Adrenal gland (tissue), 12 donors: Measurements from ENCODE around the gene ANP32A. TPM values are rescaled to one million over a fixed set of nuclear protein-coding genes. Genes with fewer than 3 reads are reported as not detected.
A peak's percentile ranks its signal among the peaks of the same experiment; 100 is the strongest.

Experiments used
- DNase-seq, 7 donors: peaks; one replicate each; pipeline ENCODE4 v3.0.0-alpha.2; 2019 to 2020
- H3K27ac ChIP-seq, 5 donors: fragments of 200-600 bp; sonication (generic) in 4 of 5; 1 replicate in 3 of 5; 2 replicates in 2 of 5; pipeline versions ENCODE4 v1.5.1 to v1.8.0; 2016 to 2020; ENCODE audit warnings: mild to moderate bottlenecking in 1 of 5
- H3K27me3 ChIP-seq: fragments of 200-600 bp; 2 replicates; pipeline ENCODE4 v1.8.0; 2021
- H3K36me3 ChIP-seq, 2 donors: fragments of 200-600 bp; replicated peaks in 1 of 2; 1 replicate in 1 of 2; 2 replicates in 1 of 2; pipeline versions ENCODE4 v1.5.1 to v1.8.0; 2018 to 2022
- H3K4me1 ChIP-seq, 2 donors: fragments of 200-600 bp; replicated peaks in 1 of 2; 1 replicate in 1 of 2; 2 replicates in 1 of 2; pipeline versions ENCODE4 v1.5.1 to v1.8.0; 2018 to 2021
- H3K4me3 ChIP-seq, 4 donors: fragments of 200-600 bp; sonication (generic) in 3 of 4; one replicate each; pipeline ENCODE4 v1.5.1; 2016 to 2018
- H3K9me3 ChIP-seq, 3 donors: fragments of 200-600 bp; sonication (generic) in 1 of 3; replicated peaks in 1 of 3; 1 replicate in 2 of 3; 2 replicates in 1 of 3; pipeline versions ENCODE4 v1.5.1 to v1.8.0; 2016 to 2021
- POLR2A ChIP-seq, 2 donors: fragments of 450-650 bp; IDR thresholded peaks; one replicate each; pipeline ENCODE4 v1.6.1; 2017; ENCODE audit warnings: antibody characterized with exemption in 2 of 2, mild to moderate bottlenecking in 2 of 2, moderate library complexity in 1 of 2
- WGBS, 4 donors: extraction: QIAGEN DNeasy Blood & Tissue Kit in 2 of 4; methylation state at CpG; one replicate each; pipeline versions ENCODE4 v1.1.5 to v1.1.7; 2013 to 2017; 5-methylcytosine and 5-hydroxymethylcytosine counted together
- intact Hi-C, 2 donors: fragments of 100-400 bp; cut with DNase I; formaldehyde crosslinking; loops; one replicate each; pipeline versions ENCODE4 v1.14.1 to v1.15.0; 2022 to 2023
- polyA plus RNA-seq, 3 donors: library from polyadenylated mRNA; stranded (reverse); fragments of 200-250 nt in 2 of 3; fragments of 350-450 nt in 1 of 3; fragmentation: Illumina TruSeq in 1 of 3; extraction: RNeasy Lipid Tissue Mini Kit (QIAGEN cat#74804) in 1 of 3; gene quantifications; one replicate each; pipeline ENCODE4 v1.2.3, GENCODE V29; 2013 to 2014
- total RNA-seq, 9 donors: library from RNA; depleted of rRNA in 4 of 9; stranded (reverse); fragments of >200 nt in 4 of 9; fragments of 120-200 nt in 1 of 9; fragmentation: NEBNext Ultra II Directional in 1 of 9; extraction: Animal tissue kit (Norgen Biotek cat#: 25700) in 1 of 9; gene quantifications; one replicate each; pipeline versions ENCODE4 v1.1.0 to v1.2.4, GENCODE V29; 2013 to 2023
- TF ChIP-seq, protein P1 (sequence below), 6 experiments: fragments of 450-650 bp in 4 of 6; fragments of 200-600 bp in 2 of 6; sonication (generic) in 1 of 6; IDR thresholded peaks; 1 replicate in 5 of 6; 2 replicates in 1 of 6; pipeline versions ENCODE4 v1.5.1 to v1.8.0; 2016 to 2021; ENCODE audit warnings: antibody characterized with exemption in 6 of 6, mild to moderate bottlenecking in 2 of 6, moderate library complexity in 1 of 6
- donor health status: healthy with polysubstance abuse.
- donor health status: Bipolar disorder and iron deficiency.
- donor health status: DM: yes; HTN: yes; CAD: no.
- donor health status: DM: no; HTN: no; CAD: no.
- donor health status: DM: no; HTN: no; CAD: no.
- donor health status: DM: yes; HTN: yes; CAD: no.

ANP32A gene
- total and polyA plus RNA-seq, 12 donors: 44.5 to 170 (median 79.5) TPM

DNA sequence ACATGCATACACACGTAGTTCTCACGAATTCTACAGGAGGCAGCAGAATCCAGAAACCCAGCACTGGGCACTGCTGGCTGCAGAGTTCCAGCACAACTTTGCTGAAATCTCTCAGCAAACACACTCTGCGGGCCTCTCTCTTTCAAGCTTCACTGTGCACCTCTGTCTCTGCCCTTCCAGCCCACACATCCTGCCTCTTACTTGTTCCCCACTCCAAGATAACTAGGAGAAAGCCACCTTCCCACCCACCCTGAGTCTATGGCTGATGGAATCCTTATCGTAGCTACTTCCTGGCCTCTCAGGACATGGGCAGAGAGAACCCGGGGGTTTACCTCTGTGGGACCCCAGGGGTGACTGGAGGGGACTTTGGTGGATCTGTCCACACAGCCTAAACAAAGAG lies 11.9 kb downstream of the ANP32A start:
- H3K36me3 ChIP-seq: no peaks in the 10 kb centered on the region
- intact Hi-C loops: no loop called here
- peaks cover 0 to 8% of the 10 kb centered on the region in 2 donors for H3K4me1 ChIP-seq
- TF ChIP-seq, protein P1, sequence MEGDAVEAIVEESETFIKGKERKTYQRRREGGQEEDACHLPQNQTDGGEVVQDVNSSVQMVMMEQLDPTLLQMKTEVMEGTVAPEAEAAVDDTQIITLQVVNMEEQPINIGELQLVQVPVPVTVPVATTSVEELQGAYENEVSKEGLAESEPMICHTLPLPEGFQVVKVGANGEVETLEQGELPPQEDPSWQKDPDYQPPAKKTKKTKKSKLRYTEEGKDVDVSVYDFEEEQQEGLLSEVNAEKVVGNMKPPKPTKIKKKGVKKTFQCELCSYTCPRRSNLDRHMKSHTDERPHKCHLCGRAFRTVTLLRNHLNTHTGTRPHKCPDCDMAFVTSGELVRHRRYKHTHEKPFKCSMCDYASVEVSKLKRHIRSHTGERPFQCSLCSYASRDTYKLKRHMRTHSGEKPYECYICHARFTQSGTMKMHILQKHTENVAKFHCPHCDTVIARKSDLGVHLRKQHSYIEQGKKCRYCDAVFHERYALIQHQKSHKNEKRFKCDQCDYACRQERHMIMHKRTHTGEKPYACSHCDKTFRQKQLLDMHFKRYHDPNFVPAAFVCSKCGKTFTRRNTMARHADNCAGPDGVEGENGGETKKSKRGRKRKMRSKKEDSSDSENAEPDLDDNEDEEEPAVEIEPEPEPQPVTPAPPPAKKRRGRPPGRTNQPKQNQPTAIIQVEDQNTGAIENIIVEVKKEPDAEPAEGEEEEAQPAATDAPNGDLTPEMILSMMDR (IDR thresholded peaks at IDR 0.05): no peak
- no peak for TF ChIP-seq POLR2A (IDR thresholded peaks at IDR 0.05)
- H3K27me3 ChIP-seq: no peaks in the 10 kb centered on the region
- no peak overlapping the region for H3K27ac ChIP-seq
- WGBS, 4 donors: 64 to 76% (median 65%) methylated on average over 5 of the region's 5 CpGs
- peak in 2 of 7 donors; percentile 12 to 35 for DNase-seq
- no peaks in the 10 kb centered on the region for H3K9me3 ChIP-seq
- no peak overlapping the region for H3K4me3 ChIP-seq

DNA sequence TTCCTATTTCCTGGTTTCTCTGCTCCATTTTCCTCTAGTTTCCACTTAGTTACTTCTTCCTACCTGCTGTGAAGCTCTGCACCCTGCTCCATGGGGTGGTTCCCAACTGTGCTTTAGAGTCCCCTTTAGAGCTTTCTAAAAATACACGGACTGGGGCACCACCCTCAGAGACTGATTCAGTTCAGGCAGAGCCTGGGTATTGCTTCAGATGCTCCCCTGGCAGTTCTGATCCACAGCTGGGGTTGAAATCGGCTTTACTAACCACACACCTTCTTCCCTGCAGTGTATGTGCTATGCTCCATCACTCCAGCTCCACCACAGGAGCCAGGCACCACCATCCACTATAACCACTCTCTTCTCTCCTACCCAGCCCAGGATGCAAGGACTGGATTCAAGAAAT lies 12.6 kb downstream of the ANP32A start:
- 33 to 42% (median 38%) methylated on average over 2 of the region's 2 CpGs for WGBS, 4 donors
- Histone ChIP-seq H3K27ac (no peak overlapping the region), H3K4me1 (peaks cover 0 to 8% of the 10 kb centered on the region in 2 donors), H3K36me3 (no peaks in the 10 kb centered on the region), H3K27me3 (no peaks in the 10 kb centered on the region), H3K9me3 (no peaks in the 10 kb centered on the region), H3K4me3 (no peak overlapping the region)
- peak in 2 of 7 donors; percentile 5 to 30 for DNase-seq
- intact Hi-C loops: no loop called here
- no peak for TF ChIP-seq POLR2A (IDR thresholded peaks at IDR 0.05)
- TF ChIP-seq, protein P1 (IDR thresholded peaks at IDR 0.05): no peak

- peaks cover 0 to 5% of the 10 kb centered on the region in 2 donors for H3K4me1 ChIP-seq
- TF ChIP-seq, protein P1 (IDR thresholded peaks at IDR 0.05): no peak
- no peak for TF ChIP-seq POLR2A (IDR thresholded peaks at IDR 0.05)
- intact Hi-C loops: no loop called here
- WGBS, 4 donors: 66 to 79% (median 75%) methylated on average over 7 to 11 of the region's 11 CpGs
- H3K27me3 ChIP-seq: no peaks in the 10 kb centered on the region
- no peaks in the 10 kb centered on the region for H3K9me3 ChIP-seq
- H3K27ac ChIP-seq: no peak overlapping the region
- peak in 2 of 7 donors; percentile 18 to 42 for DNase-seq
- H3K36me3 ChIP-seq: no peaks in the 10 kb centered on the region
- no peak overlapping the region for H3K4me3 ChIP-seq
Measured at GRCh38 chr15:68807249-68807648, 13.4 kb downstream of the ANP32A start.

DNA sequence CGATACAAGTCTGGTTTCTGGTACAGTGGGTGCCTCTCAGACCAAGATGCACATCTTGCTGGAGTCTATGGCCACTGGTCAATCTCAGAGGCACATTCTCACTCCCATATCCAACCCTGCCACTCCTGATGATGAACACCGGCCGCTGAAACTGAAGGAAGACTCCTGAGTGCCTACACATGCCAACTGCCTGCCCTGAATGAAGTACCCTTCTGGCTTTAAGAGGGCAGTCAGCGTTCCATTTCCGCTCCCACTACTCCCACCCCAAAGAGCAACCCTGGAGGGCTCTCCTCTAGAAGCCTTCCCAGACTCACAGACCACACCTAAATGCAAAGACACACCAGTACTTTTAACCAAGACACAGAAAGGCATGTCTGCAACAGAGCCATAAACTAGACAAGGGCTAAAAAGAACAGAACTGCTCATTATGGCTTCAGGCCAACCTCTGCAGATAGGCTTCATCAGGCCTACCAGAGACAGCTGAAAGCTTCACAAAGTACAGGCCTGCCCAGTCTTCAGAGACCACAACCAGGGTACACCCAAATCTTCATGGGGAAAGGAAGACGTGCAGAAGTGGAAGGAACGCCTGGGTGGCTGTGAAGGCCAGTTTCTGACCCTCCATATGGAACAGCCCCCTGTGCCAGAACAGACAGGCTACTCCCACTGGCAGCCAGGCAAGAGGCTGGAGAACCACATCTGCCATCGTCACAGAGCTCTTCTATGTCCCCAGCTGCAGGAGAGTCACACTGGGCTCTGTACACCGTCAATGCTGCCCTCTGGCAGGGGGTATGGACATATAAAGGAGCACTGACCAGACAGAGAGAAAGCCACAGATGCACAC lies 14.3 kb downstream of the ANP32A start:
- Histone ChIP-seq H3K36me3 (no peaks in the 10 kb centered on the region), H3K27ac (no peak overlapping the region), H3K27me3 (no peaks in the 10 kb centered on the region), H3K4me1 (peaks cover 8 to 10% of the 10 kb centered on the region in 2 donors), H3K4me3 (no peak overlapping the region), H3K9me3 (no peaks in the 10 kb centered on the region)
- DNase-seq: peak in 3 of 7 donors; percentile 4 to 50 (median 17)
- intact Hi-C loops: no loop called here
- TF ChIP-seq, protein P1 (IDR thresholded peaks at IDR 0.05): no peak
- TF ChIP-seq POLR2A (IDR thresholded peaks at IDR 0.05): no peak
- 75 to 83% (median 77%) methylated on average over 5 to 9 of the region's 9 CpGs for WGBS, 4 donors
